Measurements from ENCODE around the gene F2RL1.

GRCh38 chr5:76850543-76851145 is 31.8 kb downstream of the F2RL1 start:
- TF ChIP-seq TARDBP (IDR thresholded peaks at IDR 0.05) = no peak
- no peak for TF ChIP-seq FOXK2 (IDR thresholded peaks at IDR 0.05)
- no peak for TF ChIP-seq BHLHE40 (IDR thresholded peaks at IDR 0.05; ENCODE audit: borderline replicate concordance)
